NT2/D1 (cell line): Measurements from ENCODE around the gene PLBD2.
"Not testable (repeated sequence)": the region's sequence is repeated elsewhere in the genome, so short reads cannot be mapped to it uniquely, and the experiment has no call there.

Experiments
- SUZ12 ChIP-seq: IDR thresholded peaks from 2 replicates; pipeline ENCODE4 v1.6.1; 2011; ENCODE audit not compliant: insufficient read length, insufficient read depth; ENCODE audit errors: extremely low read depth
- YY1 ChIP-seq: IDR thresholded peaks from 2 replicates; pipeline ENCODE4 v1.6.1; 2011; ENCODE audit not compliant: insufficient read length, insufficient read depth

DNA sequence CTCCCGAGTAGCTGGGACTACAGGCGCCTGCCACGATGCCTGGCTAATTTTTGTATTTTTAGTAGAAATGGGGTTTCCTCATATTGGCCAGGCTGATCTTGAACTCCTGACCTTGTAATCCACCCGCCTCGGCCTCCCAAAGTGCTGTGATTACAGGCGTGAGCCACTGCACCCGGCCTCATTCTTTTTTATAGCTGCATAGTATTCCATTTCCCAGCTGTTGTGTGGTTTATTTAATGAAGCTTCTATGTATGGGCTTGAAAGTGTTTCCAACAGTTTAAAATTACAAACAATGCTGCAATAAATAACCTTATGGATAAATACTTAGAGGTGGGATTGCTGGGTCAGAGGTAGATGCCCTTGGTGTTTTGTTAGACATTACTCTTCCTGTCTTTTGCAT lies 4.2 kb upstream of the PLBD2 start:
- TF ChIP-seq YY1, SUZ12: not testable (repeated sequence)
